GM21390 (cell line): ENCODE measurements around the gene SAMD9.
"Not testable (repeated sequence)": the region's sequence is repeated elsewhere in the genome, so short reads cannot be mapped to it uniquely, and the experiment has no call there.

Experiments
- ATAC-seq: cut with Tn5 transposase; IDR thresholded peaks from one replicate; pipeline ENCODE4 v1.9.1; 2021; ENCODE audit not compliant: unreplicated experiment

The SAMD9 gene

DNA sequence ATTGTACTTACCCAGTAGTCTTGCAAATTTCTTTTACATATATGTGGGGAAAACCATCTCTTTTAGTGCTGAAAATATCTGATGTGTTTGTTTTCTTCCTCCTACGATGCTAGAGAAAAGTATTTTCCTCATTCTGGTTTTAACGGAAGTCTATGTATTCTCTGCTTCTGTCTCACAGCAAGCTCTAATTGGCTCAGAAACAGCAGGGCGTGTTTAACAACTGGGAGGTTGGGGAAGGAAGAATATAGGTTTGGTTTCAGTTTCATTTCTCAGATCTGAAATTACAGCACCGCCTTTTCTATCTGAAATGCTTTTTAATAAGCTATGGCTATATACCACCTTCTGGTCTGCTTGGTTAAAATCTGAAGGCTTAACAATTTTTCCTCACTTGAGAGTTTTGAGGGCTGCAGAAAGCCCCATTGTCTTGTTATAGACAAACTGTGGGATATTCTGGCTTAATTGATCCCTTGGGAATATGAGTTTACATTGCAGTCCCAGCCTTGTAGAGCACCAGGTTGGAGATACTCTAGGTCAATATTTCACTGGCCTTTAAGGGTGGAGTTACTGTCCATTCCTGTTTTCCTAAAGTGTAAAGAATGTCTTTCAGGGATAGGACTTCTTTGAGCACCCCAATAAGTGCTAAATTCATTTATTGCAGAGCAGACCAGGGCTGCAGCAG is at the start of gene SAMD9:
Gene SAMD9, minus strand, starts transcription at position 128 of the 679 bp plus-strand sequence. CDS start 11,882 bp downstream, outside the sequence.
- peak; percentile 99 for ATAC-seq

DNA sequence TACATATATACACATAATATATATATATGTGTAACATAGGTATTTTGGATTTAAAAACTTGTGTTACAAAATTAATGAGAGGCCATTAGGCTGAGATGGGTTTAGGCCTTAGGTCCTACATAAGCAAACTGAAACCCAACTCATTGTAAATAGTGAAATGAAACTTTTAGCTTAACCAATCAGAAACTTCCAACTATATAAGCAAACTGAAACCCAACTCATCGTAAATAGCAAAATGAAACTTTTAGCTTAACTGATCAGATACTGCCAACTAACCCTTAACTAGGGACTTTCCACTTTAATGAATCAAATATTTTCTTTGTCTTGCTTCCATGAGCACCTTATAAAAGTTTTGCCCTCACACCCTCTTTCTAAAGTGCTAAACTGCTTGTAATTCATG is 47.7 kb upstream of the SAMD9 start:
- peak; percentile 99 for ATAC-seq

DNA sequence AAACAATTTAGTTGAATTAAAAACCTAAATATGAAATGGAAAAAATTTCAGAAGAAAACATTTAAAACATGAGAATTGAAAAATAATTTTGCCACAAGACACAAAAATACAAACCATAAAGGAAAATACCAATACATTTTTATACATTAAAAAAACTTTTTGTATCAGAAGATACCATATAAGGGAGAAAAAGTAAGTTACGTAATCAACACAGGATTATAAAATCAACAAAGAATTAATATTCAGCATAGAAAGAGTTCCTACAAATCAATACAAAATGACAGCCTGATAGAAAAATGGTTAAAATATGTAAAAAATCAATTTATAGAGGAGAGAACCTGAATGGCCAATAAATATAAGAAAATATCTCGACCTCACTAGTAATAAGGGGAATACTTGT is 47.0 kb upstream of the SAMD9 start:
- no peak for ATAC-seq

DNA sequence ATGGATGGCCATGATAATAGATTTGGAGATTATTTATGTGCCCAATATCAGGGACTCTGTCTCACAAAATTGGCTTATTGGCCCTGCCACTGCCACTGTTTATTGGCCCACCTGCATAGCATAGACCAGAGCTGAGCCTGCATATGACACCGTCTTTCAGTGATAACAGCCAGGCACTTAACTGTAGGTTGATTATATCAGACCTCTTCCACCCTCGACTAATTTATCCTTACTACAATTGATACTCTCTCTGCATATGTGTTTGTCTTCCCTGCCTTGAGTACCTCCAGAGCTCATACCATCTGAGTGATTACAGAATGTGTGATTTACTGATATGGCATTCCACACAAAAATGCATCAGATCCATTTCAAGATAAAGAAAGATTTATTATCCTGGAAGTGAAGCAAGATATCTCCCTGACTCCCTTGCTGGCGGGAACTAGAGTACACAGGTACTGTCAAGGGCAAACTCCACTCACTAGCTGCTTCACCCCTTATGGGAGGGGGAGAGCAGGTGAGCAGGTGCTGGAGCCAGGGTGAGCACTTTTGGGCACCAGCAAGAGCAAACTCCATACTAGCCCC is 43.5 kb upstream of the SAMD9 start:
- ATAC-seq = no peak

DNA sequence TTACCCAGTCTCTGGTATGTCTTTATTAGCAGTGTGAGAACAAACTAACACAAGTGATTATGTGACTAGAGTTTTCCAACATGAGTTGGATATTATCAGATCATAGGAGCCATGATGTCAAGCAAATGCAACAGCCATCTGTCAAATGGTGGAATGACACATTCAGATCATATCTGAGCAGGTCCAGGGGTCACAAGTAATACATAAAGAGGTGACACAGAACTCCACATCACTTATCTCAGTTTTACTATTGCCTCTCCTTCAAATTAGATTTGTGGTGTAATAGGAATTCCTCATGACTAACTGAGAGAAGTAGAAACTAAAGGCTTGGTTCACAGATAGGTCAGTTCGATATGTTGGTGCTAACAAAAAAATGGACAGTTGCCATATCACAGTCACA is 42.6 kb upstream of the SAMD9 start:
- ATAC-seq = no peak

DNA sequence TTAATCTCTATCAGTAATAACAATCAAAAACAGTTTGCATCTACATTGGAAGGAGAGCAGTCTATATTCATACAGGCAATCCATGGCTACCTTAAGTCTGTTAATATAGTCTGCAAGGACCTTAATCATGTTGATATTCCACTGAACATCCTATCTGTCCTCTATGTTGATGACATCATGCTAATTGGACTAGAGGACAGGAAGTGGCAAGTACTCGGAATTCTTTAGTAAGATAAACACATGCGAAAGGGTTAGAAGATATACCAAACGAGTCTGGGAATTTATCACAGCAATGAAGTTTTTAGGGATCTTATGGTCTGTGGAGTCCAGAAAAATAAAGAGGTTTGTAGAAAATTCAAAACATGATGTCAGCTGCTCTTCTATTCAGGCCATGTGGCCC is 41.7 kb upstream of the SAMD9 start:
- ATAC-seq = no peak

DNA sequence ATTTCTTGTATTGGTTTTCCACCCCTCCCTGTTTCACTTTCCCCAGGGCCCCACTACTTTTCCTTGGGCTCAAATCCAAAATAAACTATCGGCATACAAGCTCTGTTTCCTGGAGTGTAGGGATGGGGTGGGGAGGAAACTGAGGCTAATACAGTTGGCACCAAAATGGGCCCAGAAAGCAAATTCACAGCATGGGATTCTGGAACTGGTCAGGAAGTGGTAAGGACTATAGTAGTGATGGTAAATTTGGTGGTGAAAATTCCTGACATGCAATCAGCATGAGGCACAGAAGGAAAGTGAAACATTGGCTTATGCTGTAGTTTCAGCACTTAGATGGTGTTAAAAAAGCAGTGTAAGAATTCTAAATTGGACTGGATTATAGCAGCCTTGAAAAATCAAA is 39.1 kb upstream of the SAMD9 start:
- ATAC-seq = no peak

DNA sequence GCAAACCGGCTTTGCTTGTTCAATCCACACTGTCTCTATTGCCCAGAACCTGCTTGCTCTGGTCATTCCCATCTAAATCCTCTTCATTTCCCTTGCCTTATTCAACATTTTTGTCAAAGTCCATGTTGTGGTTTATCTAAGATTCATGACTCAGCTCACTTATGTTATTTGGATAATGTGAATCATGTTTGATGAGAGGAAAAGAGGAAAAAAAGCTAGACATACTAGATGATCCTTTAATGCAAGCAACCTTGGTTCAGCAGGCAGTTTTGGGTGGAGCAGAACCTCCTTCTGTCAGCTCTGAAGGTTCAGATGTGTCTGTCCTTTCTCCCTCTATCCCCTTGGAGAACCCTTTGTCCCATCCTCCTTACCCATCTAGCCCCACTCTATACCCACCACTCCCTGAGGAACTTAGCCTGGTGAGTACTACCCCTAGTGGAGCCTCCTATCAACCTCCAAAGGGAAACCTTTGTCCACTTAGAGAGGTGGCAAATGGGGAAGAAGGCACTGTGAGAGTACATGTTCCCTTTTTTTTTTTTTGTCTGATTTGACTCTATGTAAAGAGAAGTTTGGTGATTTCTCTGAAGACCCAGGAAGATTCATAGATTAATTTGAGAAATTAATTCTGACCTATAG is 32.5 kb upstream of the SAMD9 start:
- ATAC-seq = no peak

DNA sequence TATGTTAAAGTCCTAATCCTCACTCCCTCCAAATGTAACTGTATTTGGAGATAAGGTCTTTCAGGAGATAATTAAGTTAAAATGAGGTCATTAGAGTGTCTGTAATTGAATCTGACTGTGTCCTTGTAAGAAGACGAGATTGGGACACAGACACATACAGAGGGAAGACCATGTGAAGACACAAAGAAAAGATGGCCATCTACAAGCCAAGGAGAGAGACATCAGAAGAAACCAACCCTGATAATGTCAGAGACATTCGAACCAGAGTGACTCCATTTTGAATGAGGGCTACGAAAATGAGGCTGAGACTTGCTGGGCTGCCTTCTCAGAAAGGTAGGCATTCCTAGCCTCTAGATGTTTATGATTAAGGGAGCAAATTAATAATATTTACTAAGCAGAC is 30.9 kb upstream of the SAMD9 start:
- no peak for ATAC-seq

DNA sequence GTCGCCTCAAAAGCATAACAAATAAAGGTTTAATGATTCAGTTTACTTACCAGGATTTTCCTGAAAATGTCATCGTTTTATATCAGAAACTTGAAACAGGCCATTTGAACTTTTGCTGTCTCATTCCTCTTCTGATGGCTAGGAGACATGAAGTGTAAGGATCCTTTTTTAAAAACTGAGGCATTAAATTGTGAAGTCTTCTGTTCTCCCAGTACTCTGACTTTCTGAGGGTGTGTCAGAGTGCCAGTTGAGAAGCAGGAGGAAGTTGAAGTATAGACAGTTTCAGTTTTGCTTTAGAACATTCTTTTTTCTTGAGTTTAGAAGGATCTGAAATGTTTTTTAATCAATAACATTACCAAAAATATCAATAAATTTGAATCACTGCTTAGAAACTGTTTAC is 30.4 kb upstream of the SAMD9 start, which contains the start of gene SAMD9L:
Gene SAMD9L, minus strand, starts transcription at position 242 of the 400 bp plus-strand sequence. CDS start 12,414 bp downstream, outside the sequence.
- peak; percentile 68 for ATAC-seq

DNA sequence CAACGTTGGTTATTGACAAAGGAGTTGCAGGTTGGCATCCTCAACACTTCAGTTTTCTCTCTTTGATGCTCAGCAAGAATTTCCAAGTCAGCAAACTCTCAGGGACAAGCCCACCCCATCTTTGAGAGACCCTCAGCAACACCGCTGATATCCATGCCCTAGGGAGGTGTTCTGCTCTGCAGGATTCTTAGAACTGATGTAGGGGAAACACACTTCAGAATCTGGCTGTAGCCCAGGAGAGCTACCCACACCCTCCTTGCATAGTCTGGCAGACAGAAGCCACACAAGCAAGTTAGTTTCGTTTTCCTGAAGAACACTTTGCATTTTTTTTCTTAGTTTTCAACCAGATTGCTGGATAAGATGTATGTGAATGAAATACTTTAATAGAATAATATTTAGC is 29.6 kb upstream of the SAMD9 start:
- peak; percentile 81 for ATAC-seq

DNA sequence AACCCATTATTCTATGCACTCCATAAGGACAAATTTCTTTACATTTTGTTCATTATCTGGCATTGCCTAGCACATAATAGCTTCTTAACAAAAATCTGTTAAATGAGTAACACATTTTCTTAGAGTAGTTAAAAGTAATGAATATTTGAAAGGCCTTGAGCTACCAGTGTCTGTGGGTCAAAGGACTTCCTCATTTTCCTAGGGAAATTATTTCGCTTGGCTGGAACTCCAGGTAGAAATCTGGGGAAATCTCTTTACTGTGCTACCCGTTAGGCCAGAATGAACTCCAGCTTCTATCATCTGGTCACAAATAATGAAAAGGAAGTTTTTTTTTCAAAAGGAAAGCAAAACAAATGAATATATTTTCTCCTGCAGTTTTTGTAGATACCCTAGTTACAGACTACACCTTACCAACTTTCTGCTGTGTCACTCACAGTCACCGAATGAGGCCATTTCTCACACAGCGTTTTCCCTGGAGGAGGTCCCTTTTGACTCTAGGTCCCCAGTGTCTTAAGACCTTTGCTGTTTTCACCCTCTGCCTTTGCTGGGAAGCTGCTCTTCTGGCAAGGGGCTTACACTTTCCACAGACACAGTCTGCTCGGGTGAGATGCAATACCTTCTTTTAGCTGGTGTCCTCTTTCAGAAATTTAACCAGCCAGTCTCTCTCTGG is 28.8 kb upstream of the SAMD9 start:
- peak; percentile 39 for ATAC-seq

DNA sequence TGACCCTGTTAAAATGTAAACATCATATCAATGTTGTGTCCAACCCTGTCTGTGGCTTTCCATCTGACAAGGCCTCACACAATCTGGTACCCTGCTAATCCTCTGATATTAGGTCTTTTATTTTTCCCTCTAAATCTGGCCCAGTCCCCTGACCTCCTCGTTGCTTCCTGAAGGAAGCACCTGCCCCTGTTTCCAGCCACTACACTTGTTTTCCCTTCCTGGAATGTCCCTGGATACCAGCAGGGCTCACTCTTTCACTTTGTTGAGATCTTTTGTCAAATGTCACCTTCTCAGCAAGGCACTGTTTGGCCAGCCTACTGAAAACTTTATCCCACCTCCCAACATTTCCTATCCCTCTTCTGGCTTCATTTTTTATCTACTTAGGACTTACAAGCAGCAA is 28.3 kb upstream of the SAMD9 start:
- no peak for ATAC-seq

DNA sequence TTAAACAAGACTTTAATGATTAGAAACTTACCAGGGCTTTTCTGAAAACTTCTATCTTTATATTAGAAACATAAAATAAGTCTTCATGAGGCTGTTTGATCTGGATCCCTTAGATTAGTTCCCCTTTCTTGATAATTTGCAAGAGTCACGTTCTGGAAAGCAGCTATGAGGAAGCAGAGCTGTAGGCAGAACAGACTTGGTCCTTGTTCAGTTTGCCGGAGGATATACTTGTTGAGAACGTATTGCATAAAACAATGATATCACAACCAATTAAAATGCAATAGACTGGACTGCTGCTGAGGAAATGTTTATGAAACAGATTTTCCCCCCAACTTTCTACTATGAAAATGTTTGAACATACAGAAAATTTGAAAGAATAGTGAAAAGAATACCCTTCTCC is 27.6 kb upstream of the SAMD9 start:
- ATAC-seq = no peak

DNA sequence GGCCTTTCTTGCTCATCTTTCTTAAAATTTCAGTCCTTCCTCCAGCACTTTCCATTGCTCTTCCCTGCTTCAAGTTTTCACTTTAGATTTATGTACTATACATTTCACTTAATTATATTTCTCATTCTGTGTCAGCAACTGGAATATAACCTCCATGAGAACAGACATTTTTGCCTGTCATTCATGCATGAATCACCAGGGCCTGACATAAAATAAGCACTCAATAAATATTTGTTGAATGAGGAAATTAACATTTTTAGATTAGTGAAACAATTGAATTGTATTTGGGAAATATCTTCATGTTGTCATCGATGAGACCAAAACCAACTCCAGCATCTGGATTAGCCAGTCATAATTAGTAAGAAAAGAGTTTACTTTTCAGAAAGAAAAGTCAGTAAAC is 24.3 kb upstream of the SAMD9 start:
- ATAC-seq = no peak

DNA sequence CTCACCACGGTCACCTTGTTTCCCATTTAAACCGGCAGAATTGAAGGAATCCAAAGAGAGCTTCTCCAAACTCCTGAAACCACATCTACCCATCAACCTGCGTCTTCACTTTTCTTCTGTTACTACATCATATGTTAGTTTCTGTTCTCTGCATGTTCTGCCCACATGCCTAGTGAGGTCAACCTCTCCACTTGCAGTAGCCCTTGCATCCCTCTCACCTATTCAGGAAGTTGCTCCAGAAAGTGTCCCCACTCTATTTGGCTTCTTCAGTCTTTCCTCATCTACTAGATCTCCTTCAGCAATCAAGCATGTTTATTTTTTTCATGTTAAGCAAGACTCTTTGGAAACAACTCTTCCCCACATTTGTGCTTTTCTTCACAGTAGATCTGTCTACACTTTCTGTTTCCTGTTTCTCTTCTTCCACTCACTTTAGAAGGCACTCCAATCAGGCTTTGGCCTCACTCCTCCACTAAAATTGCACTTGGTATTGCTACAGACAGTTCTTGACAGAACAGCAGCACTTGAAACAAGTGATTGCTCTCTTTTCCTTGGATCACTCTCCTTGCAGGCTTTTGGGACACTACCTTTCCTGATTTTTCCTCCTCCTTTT is 22.9 kb upstream of the SAMD9 start:
- no peak for ATAC-seq

DNA sequence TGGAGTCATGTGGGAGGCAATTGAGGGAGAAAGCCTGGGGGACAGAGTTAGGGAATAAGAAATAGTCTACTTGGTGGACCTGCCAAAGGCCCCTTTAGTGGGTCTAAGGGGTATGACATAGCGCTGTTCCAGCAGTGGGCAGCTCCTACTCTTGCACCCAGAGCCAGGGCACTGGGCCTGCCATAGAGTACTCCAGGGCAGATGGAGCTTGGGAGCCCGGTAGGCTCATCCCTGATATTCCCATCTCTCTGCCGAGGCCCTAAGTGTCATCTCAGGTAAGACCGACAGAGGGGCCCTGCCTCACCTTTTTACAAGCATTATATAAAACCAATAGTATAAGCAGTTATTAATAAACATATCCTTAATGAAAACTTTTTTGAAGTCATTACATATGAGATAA is 20.8 kb upstream of the SAMD9 start:
- ATAC-seq = no peak

DNA sequence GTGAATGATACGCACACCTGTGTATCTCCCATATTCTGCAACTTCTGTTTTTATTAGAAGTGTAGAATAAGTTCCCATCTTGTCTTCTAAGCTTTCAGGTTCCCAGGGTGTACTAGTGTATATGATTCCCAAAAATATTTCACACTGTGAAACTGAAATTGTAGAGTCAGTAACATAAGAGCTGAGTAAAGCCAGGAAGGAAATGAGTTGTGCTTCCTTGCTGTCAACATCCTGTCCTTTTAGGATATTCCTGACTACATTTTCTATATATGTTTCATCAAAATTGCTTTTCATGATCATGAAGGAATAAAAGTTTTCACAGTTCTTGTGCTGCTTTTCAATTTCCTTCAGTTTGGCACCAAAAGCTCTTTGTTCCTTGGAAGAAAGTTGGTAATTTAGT is 15.2 kb upstream of the SAMD9 start:
- ATAC-seq = no peak

DNA sequence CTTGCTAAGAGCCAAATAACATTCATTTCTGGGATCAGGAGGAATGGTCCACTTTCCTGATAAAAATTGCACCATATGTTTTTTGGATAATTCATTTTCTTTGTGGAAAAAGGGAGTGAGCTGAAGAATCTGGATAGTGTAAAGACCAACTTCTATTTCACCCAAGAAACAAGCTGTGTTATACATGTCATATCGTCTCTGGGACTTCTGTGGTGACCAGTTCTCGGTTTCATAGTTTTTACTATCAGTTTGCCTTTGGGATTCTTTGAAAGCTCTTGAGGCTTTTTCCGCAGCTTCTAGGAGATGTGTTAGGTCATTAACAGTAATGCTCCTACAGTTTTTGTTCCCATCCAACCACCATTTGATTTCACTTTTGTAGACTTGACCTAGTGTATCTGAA is 14.4 kb upstream of the SAMD9 start:
- no peak for ATAC-seq

DNA sequence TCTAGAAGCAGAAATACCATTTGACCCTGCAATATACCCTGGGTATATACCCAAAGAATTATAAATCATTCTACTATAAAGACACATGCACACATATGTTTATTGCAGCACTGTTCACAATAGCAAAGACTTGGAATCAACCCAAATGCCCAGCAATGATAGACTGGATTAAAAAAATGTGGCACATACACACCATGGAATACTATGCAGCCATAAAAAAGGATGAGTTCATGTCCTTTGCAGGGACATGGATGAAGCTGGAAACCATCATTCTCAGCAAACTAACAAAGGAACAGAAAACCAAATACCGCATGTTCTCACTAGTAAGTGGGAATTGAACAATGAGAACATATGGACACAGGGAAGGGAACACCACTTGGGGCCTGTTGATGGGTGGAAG is 9.2 kb upstream of the SAMD9 start:
- not testable (repeated sequence) for ATAC-seq

DNA sequence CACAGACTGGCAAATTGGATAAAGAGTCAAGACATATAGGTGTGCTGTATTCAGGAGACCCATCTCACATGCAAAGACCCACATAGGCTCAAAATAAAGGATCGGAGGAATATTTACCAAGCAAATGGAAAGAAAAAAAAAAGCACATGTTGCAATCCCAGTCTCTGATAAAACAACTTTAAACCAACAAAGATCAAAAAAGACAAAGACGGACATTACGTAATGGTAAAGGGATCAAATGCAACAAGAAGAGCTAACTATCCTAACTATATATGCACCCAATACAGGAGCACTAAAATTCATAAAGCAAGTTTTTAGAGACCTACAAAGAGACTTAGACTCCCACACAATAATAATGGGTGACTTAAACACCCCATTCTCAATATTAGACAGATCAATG is 5.8 kb upstream of the SAMD9 start:
- not testable (repeated sequence) for ATAC-seq
